ENCODE measurements around the gene TAS1R3.

DNA sequence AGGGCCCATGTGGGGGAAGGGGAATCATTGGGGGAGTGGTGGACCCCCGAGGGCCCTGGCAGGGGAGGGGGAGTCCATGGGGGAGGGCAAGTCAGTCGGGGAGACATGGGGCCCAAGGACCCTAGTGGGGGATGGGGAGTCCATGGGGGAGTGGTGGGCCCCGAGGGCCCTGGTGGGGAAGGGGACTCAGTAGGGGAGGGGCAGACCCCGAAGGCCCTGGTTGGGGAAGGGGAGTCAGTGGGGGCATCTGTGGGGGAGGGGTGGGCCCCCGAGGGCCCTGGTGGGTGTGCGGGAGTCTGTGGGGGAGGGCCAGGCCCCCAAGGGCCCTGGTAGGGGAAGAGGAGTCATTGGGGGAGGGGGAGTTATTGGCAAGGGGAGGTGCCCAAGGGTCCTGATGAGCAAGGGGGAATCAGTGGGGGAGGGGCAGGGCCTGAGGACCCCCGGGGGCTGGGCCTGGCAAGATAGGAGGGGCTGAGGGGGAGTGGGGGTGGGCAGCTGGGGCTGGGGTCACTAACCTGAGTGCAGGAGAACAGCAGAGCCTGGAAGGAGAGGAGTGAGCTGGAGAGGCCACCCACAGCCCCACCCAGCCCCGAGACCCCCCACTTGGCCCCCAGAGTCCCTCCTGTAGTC, 25.2 kb downstream of the TAS1R3 start:
- TF ChIP-seq CTCF (IDR thresholded peaks at IDR 0.05; ENCODE audit: low read length) = no peak
- no peak for TF ChIP-seq EZH2phosphoT487 (IDR thresholded peaks at IDR 0.05; ENCODE audit: low read length)

Data from MM.1S (cell line).